HG03354 (cell line): ENCODE data around the gene FBXW8.
"Not testable (repeated sequence)": the region's sequence is repeated elsewhere in the genome, so short reads cannot be mapped to it uniquely, and the experiment has no call there.

ENCODE experiments used
- ATAC-seq: cut with Tn5 transposase; IDR thresholded peaks from one replicate; pipeline ENCODE4 v1.9.1; 2021; ENCODE audit warnings: mild to moderate bottlenecking; ENCODE audit not compliant: unreplicated experiment, poor library complexity, severe bottlenecking

The FBXW8 gene

DNA sequence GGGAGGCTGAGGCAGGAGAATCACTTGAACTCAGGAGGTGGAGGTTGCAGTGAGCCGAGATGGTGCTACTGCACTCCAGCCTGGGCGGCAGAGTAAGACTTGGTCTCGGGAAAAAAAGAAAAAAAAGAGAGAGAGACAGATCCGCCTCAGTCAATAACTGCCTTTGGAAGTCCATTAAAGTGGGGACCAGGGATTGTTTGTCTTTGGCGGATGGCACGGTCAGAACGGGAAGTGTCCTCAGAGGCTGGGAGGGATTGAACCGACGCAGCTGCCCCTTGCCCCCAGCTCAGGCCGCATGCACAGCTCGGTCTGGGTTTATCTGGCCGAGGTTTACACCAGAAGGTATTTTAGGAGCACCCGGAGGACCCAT, 134.0 kb downstream of the FBXW8 start:
- ATAC-seq: no peak

DNA sequence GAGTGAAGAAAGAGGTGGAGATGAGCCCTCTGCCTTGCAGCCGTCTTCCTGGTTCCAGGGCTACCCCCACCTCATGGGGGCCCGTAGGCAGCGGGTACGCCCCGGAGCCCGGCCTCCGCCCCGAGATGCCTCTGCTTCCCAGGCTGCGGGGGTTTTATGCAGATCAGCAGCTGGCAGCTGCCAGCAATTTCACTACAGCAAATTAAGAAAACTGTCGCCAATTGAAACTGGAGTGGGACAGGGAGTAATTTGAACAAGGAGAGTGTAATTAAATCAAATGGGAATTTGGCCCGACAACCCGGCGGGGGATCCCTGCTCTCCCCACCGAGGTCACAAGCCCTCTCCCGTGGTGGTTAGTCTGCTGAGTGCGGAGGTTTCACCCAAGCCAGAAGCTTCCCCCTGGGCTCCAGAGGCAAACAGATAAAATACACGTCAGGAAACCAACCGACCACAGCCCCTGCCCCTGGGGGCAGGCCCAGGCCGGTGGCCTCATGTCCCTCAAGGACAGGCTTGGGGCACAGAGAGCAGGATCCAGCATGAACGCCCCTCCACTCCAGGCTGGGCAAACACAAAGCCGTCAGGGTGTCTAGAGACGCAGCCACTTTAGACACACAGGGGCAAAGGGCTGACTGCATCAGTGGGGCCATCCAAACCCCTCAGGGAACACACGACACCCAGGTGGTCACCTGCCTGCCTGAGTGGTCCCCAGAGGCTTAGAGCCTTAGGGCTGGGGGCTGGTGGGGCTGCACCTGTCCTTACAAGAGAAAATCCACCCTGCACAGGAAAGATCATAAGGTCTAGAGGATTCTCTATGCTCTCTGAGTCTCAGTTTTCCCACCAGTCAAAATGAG, 134.6 kb downstream of the FBXW8 start:
- no peak for ATAC-seq

DNA sequence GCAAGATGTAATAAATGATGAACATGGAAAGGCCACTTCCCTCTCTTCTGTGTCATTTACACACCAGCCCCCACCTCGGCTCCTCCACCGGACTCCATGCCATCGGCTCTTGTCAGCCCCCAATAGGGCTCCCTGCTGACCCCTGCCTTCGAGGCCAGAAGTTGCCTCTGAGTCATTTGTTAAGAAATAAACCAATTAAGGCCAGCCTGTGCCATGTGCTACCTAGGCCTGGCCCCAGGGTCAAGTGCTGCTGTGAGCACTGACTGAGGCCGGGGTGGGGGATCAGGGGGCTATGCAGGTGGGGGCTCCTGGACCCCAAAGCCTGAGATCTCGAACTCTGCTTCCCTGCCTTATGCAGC, 135.2 kb downstream of the FBXW8 start:
- ATAC-seq: no peak

DNA sequence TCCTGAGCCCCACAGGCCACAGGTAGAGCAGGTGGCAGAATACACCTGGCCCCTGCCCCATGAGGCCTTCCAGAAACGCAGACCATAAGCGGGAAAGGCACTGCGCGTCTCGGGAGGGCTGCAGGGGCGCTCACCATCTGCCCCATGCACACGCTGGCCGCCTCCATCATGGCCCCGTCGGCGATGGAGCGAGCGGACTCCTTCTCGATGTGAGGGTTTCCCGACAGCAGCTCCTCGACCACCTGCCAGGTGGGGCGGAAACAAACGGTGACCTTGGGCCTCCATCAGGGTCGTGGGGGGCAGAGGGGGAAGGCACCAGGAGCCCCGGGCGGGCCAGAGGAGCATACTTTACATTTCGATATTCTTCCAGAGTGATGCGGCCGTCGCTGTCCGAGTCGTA, 135.7 kb downstream of the FBXW8 start:
- ATAC-seq: no peak

DNA sequence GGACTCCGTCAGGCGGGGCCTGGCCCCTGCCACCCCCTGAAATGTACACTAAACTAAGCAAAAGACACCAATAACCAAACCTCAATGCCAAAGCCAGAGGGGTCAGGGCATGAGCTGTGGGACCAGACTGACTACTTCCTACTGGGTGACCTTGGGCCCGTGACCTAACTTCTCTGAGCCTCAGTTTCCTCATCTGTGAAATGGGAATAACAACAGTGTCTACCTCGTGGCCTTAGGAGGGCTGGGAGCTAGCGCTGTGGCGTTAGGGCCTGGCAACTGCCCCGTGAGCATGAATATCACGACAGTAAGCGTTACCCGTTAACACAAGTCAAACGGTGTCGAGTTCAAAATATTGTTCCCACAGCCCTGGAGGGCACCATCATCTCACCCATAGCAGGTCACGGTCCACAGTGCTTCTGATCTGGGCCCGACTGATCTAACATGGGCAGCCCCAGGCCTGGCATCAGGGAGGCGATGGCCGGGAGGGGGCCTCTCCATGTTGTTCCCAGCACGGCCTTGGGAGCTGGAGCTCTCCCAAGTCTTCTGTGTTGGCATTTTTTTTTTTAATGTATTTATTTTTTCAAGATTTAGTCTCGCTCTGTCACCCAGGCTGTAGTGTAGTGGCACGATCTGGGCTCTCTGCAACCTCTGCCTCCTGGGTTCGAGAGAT, 136.2 kb downstream of the FBXW8 start:
- no peak for ATAC-seq

DNA sequence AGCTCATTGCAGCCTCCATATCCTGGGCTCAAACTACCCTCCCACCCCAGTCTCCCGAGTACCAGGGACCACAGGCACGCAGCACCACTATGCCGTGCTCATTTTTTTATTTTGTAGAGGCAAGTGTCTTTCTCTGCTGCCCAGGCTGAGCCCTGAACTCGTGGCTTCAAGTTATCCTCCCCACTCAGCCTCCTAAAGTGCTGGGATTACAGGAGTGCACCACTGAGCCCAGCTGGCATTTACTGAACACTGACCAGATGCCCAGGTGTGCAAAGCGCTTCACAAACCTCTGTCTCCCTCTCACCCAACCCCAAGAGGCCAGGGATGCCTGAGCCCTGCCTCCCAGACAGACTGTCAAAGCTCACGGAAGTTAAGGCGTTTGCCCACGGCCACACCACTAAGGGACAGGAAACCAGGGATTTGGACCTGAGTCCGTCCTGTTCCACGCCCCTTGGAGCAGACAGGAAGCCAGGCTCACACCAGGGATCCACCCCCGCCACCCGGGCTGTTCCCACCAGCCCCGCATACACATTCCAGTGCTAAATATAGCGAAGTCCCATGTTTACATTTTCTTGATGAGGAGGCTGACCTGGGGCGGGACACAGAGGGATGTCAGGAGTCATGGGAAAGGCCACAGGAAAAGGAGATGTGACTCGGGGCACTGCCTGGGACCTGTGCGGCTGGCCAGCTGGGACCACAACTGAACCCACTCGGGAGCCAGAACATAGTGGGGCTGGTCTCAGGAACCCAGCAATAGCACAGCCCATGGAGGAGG, 137.2 kb downstream of the FBXW8 start:
- ATAC-seq: no peak

DNA sequence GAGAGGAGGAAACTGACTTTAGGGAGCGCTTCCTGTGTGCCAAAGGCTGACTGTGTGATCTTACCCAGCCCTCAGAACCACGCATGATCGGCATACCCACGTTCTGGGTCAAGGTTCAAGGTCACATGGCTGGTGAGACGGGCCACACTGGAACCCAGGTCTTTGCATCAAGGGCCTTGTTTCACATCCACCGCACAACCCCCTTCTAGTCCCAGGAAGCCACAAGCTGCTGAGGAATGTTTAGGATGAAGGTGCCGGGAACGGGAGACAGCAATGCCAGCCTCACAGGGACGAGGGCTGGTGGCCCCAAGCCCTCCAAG, 137.8 kb downstream of the FBXW8 start:
- ATAC-seq: no peak

DNA sequence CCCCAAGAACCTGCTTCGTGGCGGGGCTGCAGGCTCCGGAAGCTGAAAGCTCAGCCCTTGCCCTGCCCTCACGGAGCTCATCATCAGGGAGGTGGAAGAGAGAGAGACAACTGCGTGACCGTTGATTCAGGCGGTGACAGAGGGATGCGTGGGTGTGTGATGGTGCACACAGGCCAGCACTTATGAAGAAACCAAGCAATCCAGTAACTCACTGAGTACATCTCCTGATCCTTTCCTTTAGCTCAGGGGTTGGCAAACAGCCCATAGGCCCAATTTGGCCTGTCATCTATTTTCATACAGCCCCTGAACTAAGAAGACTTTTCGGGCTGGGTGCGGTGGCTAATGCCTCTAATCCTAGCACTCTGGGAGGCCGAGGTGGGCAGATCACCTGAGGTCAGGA, 138.5 kb downstream of the FBXW8 start:
- no peak for ATAC-seq

DNA sequence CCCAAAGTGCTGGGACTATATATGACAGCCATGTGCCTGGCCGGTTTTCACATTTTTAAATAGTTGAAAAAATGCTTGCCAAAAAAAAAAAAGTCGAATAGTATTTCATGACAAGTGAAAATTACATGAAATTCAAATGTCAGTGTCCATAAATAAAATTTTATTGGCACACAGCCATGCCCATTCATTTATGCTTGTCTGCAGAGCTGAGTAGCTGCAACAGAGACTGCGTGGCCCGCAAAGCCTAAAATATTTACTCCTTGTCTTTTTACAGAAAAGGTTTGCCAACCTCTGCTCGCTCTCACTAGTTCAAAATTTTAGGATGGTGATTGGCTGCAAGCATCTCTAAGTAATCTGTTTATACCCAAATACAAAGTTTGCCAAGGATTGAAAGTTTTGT, 139.3 kb downstream of the FBXW8 start:
- ATAC-seq: no peak

DNA sequence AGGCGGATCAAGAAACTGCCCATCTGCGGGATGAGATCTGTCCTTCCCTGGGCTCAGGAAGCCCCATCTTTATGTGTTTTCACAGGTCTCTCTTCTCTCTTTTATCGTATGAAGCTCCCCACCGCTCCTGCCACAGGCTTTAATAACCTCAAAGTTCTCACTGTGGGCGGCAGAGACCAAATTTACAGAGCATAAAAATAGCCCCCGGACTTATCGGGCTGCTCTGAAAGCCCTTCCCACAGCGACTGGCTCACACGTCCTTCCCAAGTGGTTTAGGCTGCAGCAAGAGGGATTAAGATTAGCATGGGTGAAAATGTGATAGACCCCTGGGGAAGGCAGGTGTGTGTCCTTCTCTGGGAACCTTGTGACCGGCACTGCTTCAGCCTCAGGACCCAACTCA, 140.6 kb downstream of the FBXW8 start:
- ATAC-seq: no peak

DNA sequence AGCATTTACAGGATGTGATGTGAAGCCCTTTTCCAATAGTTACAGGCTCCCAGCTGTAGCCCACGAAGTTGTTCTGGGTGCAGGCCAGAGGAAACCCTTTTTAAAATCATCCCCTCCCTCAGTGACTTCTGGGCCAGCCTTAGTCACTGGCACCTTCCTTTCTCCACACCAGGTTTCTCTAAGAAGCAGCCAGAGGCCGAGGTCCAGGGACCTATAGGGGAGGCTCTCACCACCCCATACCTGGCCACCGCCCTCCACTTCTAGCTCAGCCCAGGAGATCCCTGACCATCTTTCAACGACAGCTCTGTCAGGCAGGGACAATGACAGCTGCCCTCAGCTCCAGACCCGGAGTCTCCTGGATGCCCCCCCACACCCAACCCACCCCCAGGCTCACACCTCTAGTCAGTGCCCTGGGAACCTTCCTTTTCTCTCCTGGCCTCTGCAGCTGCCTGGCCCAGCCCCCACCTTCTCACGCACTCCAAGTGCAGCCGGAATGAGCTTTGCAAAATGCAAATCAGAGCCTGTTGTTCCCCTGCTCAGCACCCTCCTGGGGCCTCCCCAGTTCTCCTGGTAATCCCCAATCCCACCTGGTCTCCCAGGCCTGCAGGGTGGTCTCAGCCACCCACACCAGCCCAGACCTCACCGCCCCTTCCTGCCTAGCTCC, 141.8 kb downstream of the FBXW8 start:
- no peak for ATAC-seq

DNA sequence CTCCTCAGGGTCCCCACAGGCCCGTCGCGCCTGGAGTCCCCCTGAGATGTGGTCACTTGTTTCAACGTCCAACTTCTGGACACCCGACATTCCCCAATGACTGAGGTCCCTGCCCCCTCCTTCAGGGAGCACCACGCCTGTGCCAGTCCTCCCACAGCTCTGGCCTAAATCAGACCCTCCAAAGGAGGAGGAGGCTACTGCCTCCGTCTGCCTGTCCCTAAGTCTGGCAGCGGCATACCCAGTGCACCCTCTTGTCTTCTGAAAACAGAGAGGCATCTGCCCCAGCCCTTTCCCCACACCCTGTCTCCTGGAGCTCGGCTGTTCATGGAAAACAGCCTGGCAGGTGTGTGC, 142.3 kb downstream of the FBXW8 start:
- ATAC-seq: no peak

DNA sequence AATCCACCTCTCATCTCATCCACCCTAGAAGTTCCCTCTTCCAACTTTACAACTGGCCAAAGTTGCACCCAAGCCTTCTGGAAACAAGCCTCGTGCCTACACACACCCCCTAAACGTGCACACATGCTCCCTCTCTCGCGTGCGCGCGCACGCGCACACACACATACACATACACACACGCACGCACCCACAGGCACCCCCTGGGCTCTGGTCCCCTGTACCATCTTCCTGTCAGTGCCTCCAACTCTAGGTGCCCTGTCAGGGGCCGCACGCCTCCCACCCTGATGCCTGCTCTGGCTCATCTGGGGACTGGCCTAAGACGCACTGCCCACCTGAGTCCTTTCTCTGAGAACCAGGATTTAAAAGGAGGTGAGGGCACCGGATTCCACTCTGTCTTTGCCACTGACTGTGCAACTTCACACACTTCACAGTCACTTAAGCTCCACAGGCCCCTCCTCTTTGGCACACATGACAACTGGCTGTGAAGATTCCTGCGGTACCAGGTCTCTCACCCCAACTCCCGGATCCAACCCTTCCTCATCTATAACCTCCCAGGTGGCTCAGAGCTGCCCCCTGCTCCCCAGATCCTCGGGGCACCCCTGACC, 142.9 kb downstream of the FBXW8 start:
- ATAC-seq: no peak

DNA sequence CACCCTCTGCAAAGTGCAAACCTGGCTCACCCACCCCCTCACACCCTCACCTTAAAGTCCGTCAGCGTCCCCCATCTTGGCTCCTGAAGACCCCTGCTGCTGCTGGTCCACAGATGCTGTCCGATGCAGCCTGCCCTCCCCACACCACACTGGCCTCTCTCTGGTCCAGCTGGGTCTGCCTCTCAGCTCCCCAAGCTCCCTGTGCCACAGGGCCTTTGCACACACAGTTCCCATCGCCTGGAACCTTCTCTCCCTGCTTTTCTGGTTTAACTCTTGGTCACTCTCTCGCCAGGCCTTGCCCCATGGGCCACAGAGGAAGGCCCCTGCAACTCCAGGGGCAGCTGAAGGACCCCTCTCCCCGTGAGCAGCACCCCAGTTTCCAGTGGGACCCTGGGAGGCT, 143.5 kb downstream of the FBXW8 start:
- ATAC-seq: no peak

DNA sequence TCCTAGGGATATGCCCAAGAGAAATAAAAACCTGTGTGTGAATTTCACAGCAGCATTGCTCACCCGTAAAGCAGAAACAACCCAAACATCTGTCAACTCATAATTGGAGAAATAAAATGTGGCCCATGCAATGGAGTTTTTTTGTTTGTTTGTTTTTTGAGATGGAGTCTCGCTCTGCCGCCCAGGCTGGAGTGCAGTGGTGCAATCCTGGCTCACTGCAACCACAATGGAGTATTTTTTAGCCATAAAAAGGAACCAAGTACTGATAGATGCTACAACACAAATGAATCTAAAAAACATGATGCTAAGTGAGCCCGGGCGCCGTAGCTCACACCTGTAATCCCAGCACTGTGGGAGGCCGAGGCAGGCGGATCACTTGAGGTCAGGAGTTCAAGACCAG, 146.9 kb downstream of the FBXW8 start:
- ATAC-seq: not testable (repeated sequence)

DNA sequence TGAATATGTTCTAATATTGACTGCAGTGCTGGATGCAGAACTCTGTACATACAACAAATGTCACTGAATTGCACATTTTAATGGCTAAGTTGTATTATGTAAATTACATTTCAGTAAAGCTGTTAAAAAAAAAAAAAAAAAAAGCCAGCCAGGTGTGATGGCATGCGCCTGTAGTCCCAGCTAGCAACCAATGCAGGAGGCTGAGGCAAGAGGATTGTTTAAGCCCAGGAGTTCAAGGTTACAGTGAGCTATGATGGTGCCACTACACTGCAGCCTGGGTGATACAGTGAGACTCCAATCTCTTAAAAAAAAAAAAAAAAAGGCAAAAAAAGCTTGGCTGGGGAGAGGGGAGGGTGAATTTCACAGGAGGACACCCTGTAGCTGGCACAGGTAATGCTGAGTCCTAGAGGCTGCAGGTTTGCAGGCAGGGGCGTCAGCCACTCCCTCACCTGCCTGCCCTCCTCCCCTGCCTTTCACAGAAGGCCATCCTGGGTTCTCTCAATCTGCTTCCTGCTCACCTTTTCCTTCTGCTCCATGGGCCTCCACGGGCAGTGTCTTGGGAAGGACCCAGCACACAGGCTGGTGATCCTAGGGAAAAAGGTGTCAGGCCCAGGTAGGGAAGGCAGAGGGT, 147.8 kb downstream of the FBXW8 start:
- ATAC-seq: no peak

DNA sequence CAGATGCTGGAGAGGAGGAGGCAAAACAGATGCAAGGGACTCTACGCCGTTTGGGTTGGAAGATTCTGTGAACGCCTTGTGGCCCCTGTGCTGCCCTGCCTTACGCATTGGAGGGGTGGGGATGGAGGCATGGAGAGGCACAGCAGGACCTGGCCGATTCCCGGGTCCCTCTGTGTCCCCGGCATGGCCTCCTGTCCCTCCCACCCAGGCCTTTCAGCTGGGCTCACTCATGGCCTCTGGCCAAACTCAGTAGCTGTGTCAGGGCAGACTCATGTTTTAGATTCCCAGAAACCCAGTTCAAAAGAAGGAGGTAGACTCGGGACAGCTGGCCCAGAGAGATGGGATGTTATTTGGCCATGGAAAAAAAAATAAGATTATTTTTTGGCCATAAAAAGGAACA, 148.4 kb downstream of the FBXW8 start:
- no peak for ATAC-seq

DNA sequence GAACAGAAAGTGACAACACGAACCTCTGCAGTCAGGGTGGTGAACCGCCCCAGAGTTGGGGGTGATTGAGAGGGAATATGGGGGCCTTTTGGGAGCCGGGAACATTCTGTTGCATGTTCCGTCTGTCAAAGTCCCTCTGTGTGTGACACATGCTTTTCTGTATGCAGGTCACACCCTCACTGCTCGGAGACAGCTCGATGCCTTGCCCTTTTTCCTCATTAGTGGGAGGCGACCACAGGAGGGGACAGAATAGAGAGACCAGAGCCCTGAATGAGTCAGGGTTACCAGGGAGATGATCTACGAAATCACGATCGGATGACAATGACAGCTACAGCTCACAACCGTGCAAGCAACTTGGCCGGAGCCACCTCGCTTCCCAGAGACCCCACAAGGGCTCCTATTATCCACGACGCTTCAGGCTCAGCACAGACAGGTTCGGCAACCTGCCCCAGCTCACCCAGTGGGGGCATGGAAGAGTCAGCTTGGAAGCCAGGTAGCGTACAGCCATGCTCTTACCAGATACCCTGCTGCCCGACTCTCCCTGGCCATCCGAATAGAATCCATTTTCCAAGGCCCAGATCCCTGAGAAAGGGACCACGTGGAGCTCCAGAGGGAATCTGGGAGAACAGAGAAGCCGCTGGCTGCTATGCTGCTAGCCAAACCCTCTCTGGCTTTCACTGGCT, 149.6 kb downstream of the FBXW8 start:
- ATAC-seq: no peak

DNA sequence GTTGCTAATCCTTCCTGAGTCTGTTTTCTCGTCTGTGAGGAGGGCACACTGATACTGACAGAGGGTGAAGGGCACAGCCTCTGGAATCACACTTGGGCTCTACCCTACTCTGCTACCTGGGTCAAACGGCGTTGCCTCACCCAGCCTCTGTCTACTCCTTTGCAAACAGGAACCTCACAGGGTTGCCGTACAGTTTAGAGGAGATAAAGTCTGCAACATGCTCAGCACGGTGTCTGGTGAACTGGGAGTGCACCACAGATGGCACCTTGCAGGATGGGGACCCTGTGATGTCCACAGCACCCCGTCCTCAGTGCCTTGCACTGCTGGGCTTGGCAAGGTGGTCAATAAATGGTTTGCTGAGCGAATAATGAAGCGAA, 150.2 kb downstream of the FBXW8 start:
- ATAC-seq: no peak
